Ovary (tissue), 9 donors: ENCODE data around the gene ATP13A4. TPM values are rescaled to one million over a fixed set of nuclear protein-coding genes. Genes with fewer than 3 reads are reported as not detected.

Experiments used
- DNase-seq, 5 donors: peaks; one replicate each; pipeline ENCODE4 v3.0.0-alpha.2; 2019 to 2020
- H3K27ac ChIP-seq, 2 donors: fragments of 200-600 bp; one replicate each; pipeline versions ENCODE4 v1.5.1 to v1.8.0; 2019 to 2022
- H3K27me3 ChIP-seq: fragments of 200-600 bp; one replicate; pipeline ENCODE4 v1.8.0; 2022
- H3K36me3 ChIP-seq: fragments of 200-600 bp; sonication (generic); one replicate; pipeline ENCODE4 v1.5.1; 2019
- H3K4me1 ChIP-seq: one replicate; pipeline ENCODE4 v1.8.1; 2013; ENCODE audit warnings: mild to moderate bottlenecking, moderate library complexity; ENCODE audit not compliant: insufficient read depth
- H3K4me3 ChIP-seq: fragments of 200-600 bp; sonication (generic); one replicate; pipeline ENCODE4 v1.5.1; 2017
- H3K9me3 ChIP-seq, 2 donors: fragments of 200-600 bp in 1 of 2; sonication (generic) in 1 of 2; one replicate each; pipeline versions ENCODE4 v1.5.1 to v1.8.1; 2013 to 2019; ENCODE audit warnings: mild to moderate bottlenecking in 1 of 2, moderate library complexity in 1 of 2
- CTCF ChIP-seq, 3 donors: fragments of 450-650 bp in 2 of 3; fragments of 200-600 bp in 1 of 3; IDR thresholded peaks; one replicate each; pipeline versions ENCODE4 v1.5.1 to v1.8.0; 2016 to 2022; ENCODE audit warnings: antibody characterized with exemption in 3 of 3, mild to moderate bottlenecking in 1 of 3
- EP300 ChIP-seq: sonication (generic); formaldehyde crosslinking; IDR thresholded peaks from one replicate; pipeline ENCODE4 v1.6.1; 2017; ENCODE audit warnings: antibody characterized with exemption
- POLR2A ChIP-seq: fragments of 450-650 bp; IDR thresholded peaks from one replicate; pipeline ENCODE4 v1.6.1; 2017; ENCODE audit warnings: antibody characterized with exemption, mild to moderate bottlenecking, moderate library complexity
- WGBS, 3 donors: extraction: QIAGEN DNeasy Blood & Tissue Kit in 1 of 3; methylation state at CpG; one replicate each; pipeline versions ENCODE4 v1.1.5 to v1.1.7; 2013 to 2017; 5-methylcytosine and 5-hydroxymethylcytosine counted together
- intact Hi-C, 4 donors: fragments of 100-400 bp; cut with DNase I; formaldehyde crosslinking; loops; one replicate each; pipeline versions ENCODE4 v1.11.0 to v1.15.1; 2022 to 2023
- polyA plus RNA-seq, 2 donors: library from polyadenylated mRNA; stranded (reverse); fragments of 200-250 nt in 1 of 2; fragments of 350-450 nt in 1 of 2; fragmentation: Illumina TruSeq in 1 of 2; extraction: RNeasy Lipid Tissue Mini Kit (QIAGEN cat#74804) in 1 of 2; gene quantifications; one replicate each; pipeline ENCODE4 v1.2.3, GENCODE V29; 2013 to 2014
- total RNA-seq, 7 donors: library from RNA; depleted of rRNA in 2 of 7; stranded (reverse); fragments of >200 nt in 2 of 7; fragmentation: NEBNext Ultra II Directional in 3 of 7; extraction: Animal tissue kit (Norgen Biotek cat#: 25700) in 3 of 7; gene quantifications; one replicate each; pipeline versions ENCODE4 v1.1.0 to v1.2.4, GENCODE V29; 2016 to 2023
- donor health status: DM: no; HTN: no; CAD: no; lungs with moderate emphysema.
- donor health status: DM: no; HTN: no; CAD: no.
- donor health status: Bipolar disorder and iron deficiency.
- donor health status: DM: yes; HTN: yes; CAD: no.
- donor health status: DM: no; HTN: no; CAD: no.
- donor health status: DM: yes; HTN: yes; CAD: no.

The ATP13A4 gene
- total and polyA plus RNA-seq, 9 donors: 0.27 to 17.5 (median 0.51) TPM

DNA sequence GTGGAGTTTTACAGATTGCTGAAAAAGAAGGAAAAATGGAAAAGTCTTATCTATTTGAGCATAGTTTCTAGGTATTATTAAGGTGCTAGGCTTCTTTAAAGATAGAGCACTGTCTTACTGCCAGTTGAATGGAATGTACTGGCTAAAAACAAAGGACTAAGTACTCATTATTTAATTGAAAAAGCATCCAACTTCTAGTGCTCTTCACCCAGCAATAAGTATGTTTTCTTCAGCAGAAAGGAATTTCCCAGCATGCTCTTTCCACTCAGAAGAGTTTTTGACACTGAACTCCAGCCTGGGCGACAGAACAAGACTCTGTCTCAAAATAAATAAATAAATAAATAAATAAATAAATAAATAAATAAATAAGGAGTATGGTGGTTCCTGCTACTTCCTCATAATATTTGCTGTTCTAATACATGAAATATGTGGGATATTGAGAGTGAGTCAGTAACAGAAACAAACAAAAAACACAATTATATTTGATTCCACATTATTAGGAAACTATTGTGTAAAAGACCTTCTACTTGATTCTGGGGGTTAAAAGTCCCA, 70.6 kb downstream of the ATP13A4 start:
- no peak overlapping the region for H3K4me3 ChIP-seq
- no peak for TF ChIP-seq POLR2A
- H3K9me3 ChIP-seq: no peaks in the 10 kb centered on the region
- no peaks in the 10 kb centered on the region for H3K27me3 ChIP-seq
- H3K4me1 ChIP-seq: no peaks in the 10 kb centered on the region
- intact Hi-C loops: no loop called here
- no peak overlapping the region for H3K27ac ChIP-seq
- no peaks in the 10 kb centered on the region for H3K36me3 ChIP-seq
- WGBS, 3 donors: 31 to 66% (median 60%) methylated on average over 1 of the region's 1 CpG
- no peak for DNase-seq

DNA sequence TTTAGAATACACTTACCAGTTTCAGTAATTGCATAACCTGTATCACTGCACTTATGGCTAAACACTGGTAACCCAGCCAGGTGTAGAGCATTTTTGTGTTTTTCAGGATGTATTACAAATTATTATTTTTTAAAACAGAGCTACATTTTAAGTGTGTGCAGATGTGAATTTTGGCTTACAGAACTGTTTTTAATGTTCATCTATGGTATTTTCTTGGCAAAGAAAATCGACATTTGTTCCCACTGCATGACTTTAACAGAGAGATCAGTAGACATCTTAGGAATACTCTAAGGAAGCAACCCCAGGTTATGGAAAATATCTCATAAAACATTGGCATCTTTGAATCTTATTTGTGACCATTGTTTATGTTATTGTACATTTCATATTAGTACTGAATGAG, 73.3 kb downstream of the ATP13A4 start:
- H3K4me3 ChIP-seq: no peak overlapping the region
- H3K27me3 ChIP-seq: no peaks in the 10 kb centered on the region
- intact Hi-C loops: no loop called here
- no peaks in the 10 kb centered on the region for H3K36me3 ChIP-seq
- no peak for TF ChIP-seq POLR2A
- TF ChIP-seq EP300: no peak
- TF ChIP-seq CTCF (IDR thresholded peaks at IDR 0.05): no peak
- H3K9me3 ChIP-seq: no peaks in the 10 kb centered on the region
- H3K4me1 ChIP-seq: no peaks in the 10 kb centered on the region
- DNase-seq: no peak
- 25 to 35% (median 28%) methylated on average over 1 of the region's 1 CpG for WGBS, 3 donors
- no peak overlapping the region for H3K27ac ChIP-seq

DNA sequence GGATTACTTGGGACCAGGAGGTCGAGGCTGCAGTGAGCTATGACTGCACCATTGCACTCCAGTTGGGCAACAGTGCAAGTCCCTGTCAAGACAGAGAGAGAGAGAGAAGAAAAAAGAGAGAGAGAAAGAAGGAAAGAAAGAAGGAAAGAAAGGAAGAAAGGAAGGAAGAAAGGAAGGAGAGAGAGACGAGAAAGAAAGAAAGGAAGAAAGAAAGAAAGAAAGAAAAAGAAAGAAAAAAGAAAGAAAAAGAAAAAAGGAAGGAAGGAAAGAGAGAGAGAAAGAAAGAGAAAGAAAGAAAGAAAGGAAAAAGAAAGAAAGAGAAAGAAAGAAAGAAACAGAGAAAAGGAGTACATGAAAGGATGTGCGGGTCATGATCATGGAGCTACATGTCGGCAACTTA, 80.2 kb downstream of the ATP13A4 start:
- 81 to 91% (median 89%) methylated on average over 4 of the region's 4 CpGs for WGBS, 3 donors
- H3K4me3 ChIP-seq: no peak overlapping the region
- intact Hi-C loops: no loop called here

GRCh38 chr3:193470710-193471109, 84.0 kb downstream of the ATP13A4 start:
- no peaks in the 10 kb centered on the region for H3K36me3 ChIP-seq
- H3K9me3 ChIP-seq: no peaks in the 10 kb centered on the region
- no peak overlapping the region for H3K27ac ChIP-seq
- no peak for DNase-seq
- 49 to 52% (median 49%) methylated on average over 6 of the region's 6 CpGs for WGBS, 3 donors
- intact Hi-C loops: no loop called here
- no peaks in the 10 kb centered on the region for H3K4me1 ChIP-seq
- H3K27me3 ChIP-seq: no peaks in the 10 kb centered on the region
- no peak for TF ChIP-seq POLR2A
- no peak for TF ChIP-seq CTCF (IDR thresholded peaks at IDR 0.05)
- no peak for TF ChIP-seq EP300
- H3K4me3 ChIP-seq: no peak overlapping the region

More for the DNA sequence above, 80.2 kb downstream of the ATP13A4 start:
- Histone ChIP-seq H3K27ac (no peak overlapping the region), H3K36me3 (no peaks in the 10 kb centered on the region), H3K9me3 (no peaks in the 10 kb centered on the region), H3K27me3 (no peaks in the 10 kb centered on the region), H3K4me1 (no peaks in the 10 kb centered on the region)
- DNase-seq: no peak
- no peak for TF ChIP-seq EP300
- TF ChIP-seq CTCF (IDR thresholded peaks at IDR 0.05): no peak
- TF ChIP-seq POLR2A: no peak

GRCh38 chr3:193465992-193466608, 88.6 kb downstream of the ATP13A4 start:
- TF ChIP-seq EP300 (no peak), CTCF (IDR thresholded peaks at IDR 0.05) (no peak)
- H3K4me1 ChIP-seq: no peaks in the 10 kb centered on the region
- no peak overlapping the region for H3K27ac ChIP-seq
- H3K36me3 ChIP-seq: no peaks in the 10 kb centered on the region
- DNase-seq: no peak
- H3K27me3 ChIP-seq: no peaks in the 10 kb centered on the region
- no peak overlapping the region for H3K4me3 ChIP-seq
- WGBS, 3 donors: 67 to 79% (median 76%) methylated on average over 6 of the region's 6 CpGs
- intact Hi-C loops: no loop called here
- no peaks in the 10 kb centered on the region for H3K9me3 ChIP-seq
